Measurements from ENCODE around the gene LRRC1. TPM values are rescaled to one million over a fixed set of nuclear protein-coding genes. Genes with fewer than 3 reads are reported as not detected.

Gene LRRC1
- total and polyA plus RNA-seq, 10 donors, result 1.8 to 6.3 (median 3.7) TPM

- intact Hi-C loops (cut with DNase I; ENCODE audit: low total_unique reads), result no loop called here
- Histone ChIP-seq H3K4me1 (no peaks in the 10 kb centered on the region), H3K9me3 (no peaks in the 10 kb centered on the region), H3K27ac (no peak overlapping the region), H3K36me3 (no peaks in the 10 kb centered on the region), H3K4me3 (no peak overlapping the region), H3K27me3 (replicated peaks in 1 of 7) (no peaks in the 10 kb centered on the region)
- DNase-seq, result no peak
- no peak for TF ChIP-seq POLR2AphosphoS5 (IDR thresholded peaks at IDR 0.05)
- no peak for TF ChIP-seq POLR2A (IDR thresholded peaks at IDR 0.05)
- TF ChIP-seq, protein P1, sequence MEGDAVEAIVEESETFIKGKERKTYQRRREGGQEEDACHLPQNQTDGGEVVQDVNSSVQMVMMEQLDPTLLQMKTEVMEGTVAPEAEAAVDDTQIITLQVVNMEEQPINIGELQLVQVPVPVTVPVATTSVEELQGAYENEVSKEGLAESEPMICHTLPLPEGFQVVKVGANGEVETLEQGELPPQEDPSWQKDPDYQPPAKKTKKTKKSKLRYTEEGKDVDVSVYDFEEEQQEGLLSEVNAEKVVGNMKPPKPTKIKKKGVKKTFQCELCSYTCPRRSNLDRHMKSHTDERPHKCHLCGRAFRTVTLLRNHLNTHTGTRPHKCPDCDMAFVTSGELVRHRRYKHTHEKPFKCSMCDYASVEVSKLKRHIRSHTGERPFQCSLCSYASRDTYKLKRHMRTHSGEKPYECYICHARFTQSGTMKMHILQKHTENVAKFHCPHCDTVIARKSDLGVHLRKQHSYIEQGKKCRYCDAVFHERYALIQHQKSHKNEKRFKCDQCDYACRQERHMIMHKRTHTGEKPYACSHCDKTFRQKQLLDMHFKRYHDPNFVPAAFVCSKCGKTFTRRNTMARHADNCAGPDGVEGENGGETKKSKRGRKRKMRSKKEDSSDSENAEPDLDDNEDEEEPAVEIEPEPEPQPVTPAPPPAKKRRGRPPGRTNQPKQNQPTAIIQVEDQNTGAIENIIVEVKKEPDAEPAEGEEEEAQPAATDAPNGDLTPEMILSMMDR (IDR thresholded peaks at IDR 0.05 in 8 of 11, conservative IDR thresholded peaks at IDR 0.05 in 3 of 11), result no peak
- 56 to 82% (median 74%) methylated on average over 3 of the region's 3 CpGs for WGBS, 5 donors
Observed at GRCh38 chr6:53858913-53859312, 64.1 kb downstream of the LRRC1 start.

DNA sequence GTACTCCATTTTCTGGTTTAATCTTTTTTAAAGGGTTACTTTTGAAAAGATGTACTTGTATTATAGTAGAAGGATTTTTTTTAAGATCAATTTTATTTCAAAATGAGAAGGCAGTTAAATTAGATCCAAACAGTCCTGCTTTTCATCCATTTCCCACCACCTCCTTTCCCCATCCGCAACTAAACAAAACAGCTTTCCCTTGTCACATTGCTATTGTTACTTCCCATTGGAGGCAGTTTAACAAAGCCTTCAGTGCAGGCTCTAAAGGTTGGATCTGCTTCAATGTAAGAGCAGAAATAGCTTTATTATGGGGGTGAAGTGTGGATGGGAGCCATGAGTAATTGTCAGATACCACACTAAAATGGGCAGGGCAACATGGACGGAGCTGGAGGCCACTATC lies 65.7 kb downstream of the LRRC1 start:
- DNase-seq, result no peak
- Histone ChIP-seq H3K27me3 (replicated peaks in 1 of 7) (no peaks in the 10 kb centered on the region), H3K4me1 (no peaks in the 10 kb centered on the region), H3K27ac (no peak overlapping the region), H3K9me3 (no peaks in the 10 kb centered on the region), H3K4me3 (no peak overlapping the region), H3K36me3 (no peaks in the 10 kb centered on the region)
- TF ChIP-seq, protein P1 (IDR thresholded peaks at IDR 0.05 in 8 of 11, conservative IDR thresholded peaks at IDR 0.05 in 3 of 11), result no peak
- no peak for TF ChIP-seq POLR2A (IDR thresholded peaks at IDR 0.05)
- no peak for TF ChIP-seq POLR2AphosphoS5 (IDR thresholded peaks at IDR 0.05)
- 91 to 98% (median 97%) methylated on average over 2 of the region's 2 CpGs for WGBS, 5 donors
- intact Hi-C loops (cut with DNase I; ENCODE audit: low total_unique reads), result no loop called here

GRCh38 chr6:53861518-53861917 lies 66.7 kb downstream of the LRRC1 start:
- Histone ChIP-seq H3K27me3 (replicated peaks in 1 of 7) (no peaks in the 10 kb centered on the region), H3K36me3 (no peaks in the 10 kb centered on the region), H3K4me3 (no peak overlapping the region), H3K9me3 (no peaks in the 10 kb centered on the region), H3K4me1 (no peaks in the 10 kb centered on the region), H3K27ac (no peak overlapping the region)
- TF ChIP-seq POLR2AphosphoS5 (IDR thresholded peaks at IDR 0.05) (no peak), POLR2A (IDR thresholded peaks at IDR 0.05) (no peak)
- TF ChIP-seq, protein P1 (IDR thresholded peaks at IDR 0.05 in 8 of 11, conservative IDR thresholded peaks at IDR 0.05 in 3 of 11), result no peak
- WGBS, 5 donors, result 77 to 96% (median 89%) methylated on average over 3 of the region's 3 CpGs
- no peak for DNase-seq
- intact Hi-C loops (cut with DNase I; ENCODE audit: low total_unique reads), result no loop called here

DNA sequence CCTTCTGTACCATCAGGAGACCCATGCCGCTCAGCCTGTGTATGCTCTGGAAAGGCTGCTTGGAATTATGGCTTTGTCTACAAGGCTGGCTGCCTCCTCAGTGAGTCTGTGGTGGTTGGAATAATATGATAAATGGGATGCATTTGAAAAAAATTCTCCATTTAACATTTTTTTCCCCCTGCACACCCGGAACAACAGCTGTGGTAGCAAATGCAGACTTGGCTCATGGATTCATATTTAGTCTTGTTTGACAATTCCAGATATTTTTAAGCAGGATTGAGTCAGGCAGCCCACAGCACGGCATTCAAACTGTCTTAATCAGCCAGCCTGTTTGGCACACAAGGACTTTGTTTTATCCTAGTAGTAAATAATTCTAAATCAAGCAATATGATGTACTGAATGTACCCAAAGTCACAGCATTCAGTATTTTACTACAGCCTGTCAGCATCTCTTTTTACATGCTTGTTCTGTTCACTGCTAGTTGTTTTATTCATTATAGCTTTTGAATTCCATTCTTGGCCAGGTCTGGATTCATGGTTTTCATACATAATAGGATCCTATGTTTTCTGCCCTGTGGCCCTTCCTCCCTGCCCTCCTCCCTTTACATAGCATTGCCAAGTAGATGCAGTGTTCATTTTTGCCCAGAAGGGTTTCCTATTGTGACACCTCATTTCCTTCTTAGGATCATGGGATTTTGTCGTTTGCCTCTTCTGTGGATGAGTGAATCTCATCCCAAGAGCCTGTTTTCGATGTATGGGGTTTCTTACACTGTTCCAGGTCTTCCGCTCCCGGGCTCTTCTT lies 68.1 kb downstream of the LRRC1 start:
- H3K36me3 ChIP-seq, result no peaks in the 10 kb centered on the region
- H3K4me3 ChIP-seq, result no peak overlapping the region
- TF ChIP-seq, protein P1 (IDR thresholded peaks at IDR 0.05 in 8 of 11, conservative IDR thresholded peaks at IDR 0.05 in 3 of 11), result no peak
- TF ChIP-seq POLR2A (IDR thresholded peaks at IDR 0.05) (no peak), POLR2AphosphoS5 (IDR thresholded peaks at IDR 0.05) (no peak)
- H3K9me3 ChIP-seq, result no peaks in the 10 kb centered on the region
- no peak for DNase-seq
- no peaks in the 10 kb centered on the region for H3K4me1 ChIP-seq
- H3K27me3 ChIP-seq (replicated peaks in 1 of 7), result no peaks in the 10 kb centered on the region
- 68 to 86% (median 75%) methylated on average over 7 of the region's 7 CpGs for WGBS, 5 donors
- no peak overlapping the region for H3K27ac ChIP-seq
- intact Hi-C loops (cut with DNase I; ENCODE audit: low total_unique reads), result no loop called here

All from spleen (tissue), 11 donors.